IPS-15b (cell line): ENCODE results near the gene OVOL3.
A peak's percentile ranks its signal among the peaks of the same experiment; 100 is the strongest.

Experiments used
- H3K27me3 ChIP-seq: one replicate; pipeline ENCODE4 v1.6.1; 2013; ENCODE audit warnings: low read length; ENCODE audit not compliant: control insufficient read depth, insufficient read depth
- H3K36me3 ChIP-seq: one replicate; pipeline ENCODE4 v1.6.1; 2013; ENCODE audit warnings: low read length; ENCODE audit not compliant: control insufficient read depth, insufficient read depth
- H3K4me1 ChIP-seq: one replicate; pipeline ENCODE4 v1.6.1; 2013; ENCODE audit warnings: mild to moderate bottlenecking, low read length; ENCODE audit not compliant: control insufficient read depth, insufficient read depth
- H3K4me3 ChIP-seq: one replicate; pipeline ENCODE4 v1.5.1; 2013; ENCODE audit warnings: low read depth, low read length
- H3K9ac ChIP-seq: one replicate; pipeline ENCODE4 v1.6.1; 2013; ENCODE audit warnings: low read depth, mild to moderate bottlenecking, low read length
- H3K9me3 ChIP-seq: one replicate; pipeline ENCODE4 v1.6.1; 2013; ENCODE audit warnings: mild to moderate bottlenecking, low read length; ENCODE audit not compliant: control insufficient read depth, insufficient read depth

The OVOL3 gene

DNA sequence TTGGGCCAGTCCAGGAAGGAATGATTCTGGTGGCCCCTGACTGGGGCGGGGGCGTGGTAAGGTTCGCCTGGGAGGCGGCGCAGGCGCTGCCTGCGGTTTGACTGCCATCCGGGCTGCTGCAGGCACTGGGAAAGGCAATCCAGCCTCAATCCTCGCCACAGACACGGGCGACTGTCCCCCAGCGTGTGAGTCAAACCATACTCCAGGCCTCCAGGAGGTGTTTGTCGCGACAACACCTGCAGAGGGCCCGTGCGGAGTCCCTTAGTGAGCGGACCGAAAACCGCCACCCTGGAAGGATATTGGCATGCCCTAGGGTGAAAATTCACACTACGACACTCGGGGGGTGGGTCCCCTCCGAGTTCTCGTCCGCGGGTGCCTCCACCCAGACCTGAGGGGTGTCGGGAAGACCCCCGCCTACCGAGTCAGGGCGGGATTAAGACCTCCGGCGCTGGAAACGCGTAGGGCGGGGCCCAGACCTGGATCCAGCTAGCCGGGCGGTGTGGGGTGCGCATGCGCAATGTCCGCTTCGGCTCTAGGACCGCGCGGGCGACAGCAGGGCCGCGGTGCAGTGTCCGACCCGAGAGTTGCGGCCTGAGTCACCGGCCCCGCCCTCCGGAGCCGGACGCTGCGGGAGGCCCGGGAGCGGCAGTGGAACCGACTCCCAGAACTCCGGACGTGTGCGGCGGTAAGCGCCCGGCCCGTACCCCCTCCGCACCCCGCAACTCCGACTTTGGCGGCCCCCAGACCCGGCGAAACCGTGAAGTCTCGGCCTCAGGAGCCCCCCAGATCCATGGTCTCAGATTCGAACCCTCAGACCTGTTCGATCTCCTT, 28.7 kb downstream of the OVOL3 start, which contains the start of gene CAPNS1:
TSS of gene CAPNS1 (plus strand) at position 594 of the 831 bp plus-strand sequence. CDS start 946 bp downstream, outside the sequence.
- no peaks in the 10 kb centered on the region for H3K9me3 ChIP-seq
- H3K27me3 ChIP-seq = no peaks in the 10 kb centered on the region
- peaks cover 6% of the 10 kb centered on the region for H3K4me1 ChIP-seq

DNA sequence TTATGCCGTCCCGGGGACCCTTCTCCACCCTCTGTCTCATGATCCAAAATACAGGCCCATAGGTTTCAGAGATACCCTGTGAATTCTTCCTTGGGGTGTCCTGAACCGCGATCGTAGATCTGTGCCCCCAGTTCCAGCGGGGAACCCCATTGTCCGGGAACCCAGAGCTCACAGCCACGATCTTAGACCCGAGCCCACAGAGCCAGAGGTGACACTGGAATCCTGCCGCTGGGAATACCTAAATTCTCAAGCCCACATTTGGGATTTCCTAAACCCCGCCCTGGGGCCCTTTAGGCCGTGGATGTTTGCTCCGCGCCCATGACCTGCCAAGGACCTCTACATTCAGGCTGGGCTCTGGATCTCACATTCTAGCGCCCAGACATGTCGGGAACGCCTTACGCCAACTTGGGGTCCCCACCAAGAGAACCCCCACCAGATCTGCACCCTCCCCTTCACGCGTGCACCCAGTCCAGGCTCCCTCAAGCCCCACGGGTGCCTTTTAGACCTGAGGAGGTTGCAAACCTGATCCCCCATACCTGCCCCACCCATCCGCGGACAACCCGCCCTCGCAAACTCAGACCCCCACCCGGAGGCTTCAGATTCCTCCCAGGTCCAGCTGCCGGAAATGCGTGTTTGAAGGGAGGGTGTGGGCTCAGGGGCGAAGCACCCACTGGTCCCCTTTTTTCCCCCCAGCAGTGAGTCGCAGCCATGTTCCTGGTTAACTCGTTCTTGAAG, 29.5 kb downstream of the OVOL3 start:
- Histone ChIP-seq H3K4me1 (peaks cover 6% of the 10 kb centered on the region), H3K27me3 (no peaks in the 10 kb centered on the region), H3K9me3 (no peaks in the 10 kb centered on the region), H3K4me3 (peak overlapping the region; percentile 97), H3K9ac (peak overlapping the region; percentile 88), H3K36me3 (peaks cover 17% of the 10 kb centered on the region)

More for the DNA sequence above, 28.7 kb downstream of the OVOL3 start, which contains the start of gene CAPNS1:
- peaks cover 16% of the 10 kb centered on the region for H3K36me3 ChIP-seq
- H3K9ac ChIP-seq = peak within 1 kb of the TSS; percentile 95
- H3K4me3 ChIP-seq = peak within 1 kb of the TSS; percentile 97

DNA sequence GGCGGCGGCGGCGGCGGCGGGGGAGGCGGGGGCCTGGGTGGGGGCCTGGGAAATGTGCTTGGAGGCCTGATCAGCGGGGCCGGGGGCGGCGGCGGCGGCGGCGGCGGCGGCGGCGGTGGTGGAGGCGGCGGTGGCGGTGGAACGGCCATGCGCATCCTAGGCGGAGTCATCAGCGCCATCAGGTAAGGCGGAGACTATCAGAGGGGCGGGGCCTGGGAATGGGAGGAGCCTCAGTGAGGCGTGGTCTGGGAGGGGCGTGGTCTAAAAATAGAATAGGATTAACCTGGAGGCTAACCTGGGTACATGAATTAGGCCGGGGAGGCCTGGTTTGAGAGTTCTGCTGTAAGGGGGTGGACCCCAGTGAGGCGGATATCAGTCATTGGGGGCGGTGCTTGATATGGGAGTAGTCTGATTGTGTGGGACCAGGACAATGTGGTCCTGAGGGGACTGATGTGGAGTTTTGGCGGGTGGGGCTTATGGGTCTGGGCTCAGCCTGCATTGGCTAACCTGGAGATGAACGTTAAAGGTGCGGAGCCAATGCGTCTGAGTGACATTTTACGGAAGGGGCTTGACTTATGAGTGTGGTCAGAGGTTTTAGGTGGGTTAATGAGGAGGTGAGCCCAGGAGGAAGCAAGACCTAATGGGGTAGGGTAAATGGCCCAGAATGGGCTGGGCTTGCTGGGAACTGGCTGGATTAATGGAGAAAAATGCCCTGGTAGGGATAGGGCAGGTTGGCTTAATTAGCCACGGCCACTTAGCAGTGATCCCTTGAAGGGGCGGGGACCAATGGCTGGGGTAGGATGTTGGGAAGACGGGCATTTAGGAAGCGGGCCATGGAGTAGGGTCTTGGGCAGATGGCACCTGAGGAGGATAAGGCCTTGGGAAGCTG, 30.3 kb downstream of the OVOL3 start:
- Histone ChIP-seq H3K36me3 (peaks cover 25% of the 10 kb centered on the region), H3K9me3 (no peaks in the 10 kb centered on the region), H3K9ac (peak overlapping the region; percentile 65), H3K27me3 (no peaks in the 10 kb centered on the region), H3K4me3 (peak overlapping the region; percentile 97), H3K4me1 (peaks cover 6% of the 10 kb centered on the region)

DNA sequence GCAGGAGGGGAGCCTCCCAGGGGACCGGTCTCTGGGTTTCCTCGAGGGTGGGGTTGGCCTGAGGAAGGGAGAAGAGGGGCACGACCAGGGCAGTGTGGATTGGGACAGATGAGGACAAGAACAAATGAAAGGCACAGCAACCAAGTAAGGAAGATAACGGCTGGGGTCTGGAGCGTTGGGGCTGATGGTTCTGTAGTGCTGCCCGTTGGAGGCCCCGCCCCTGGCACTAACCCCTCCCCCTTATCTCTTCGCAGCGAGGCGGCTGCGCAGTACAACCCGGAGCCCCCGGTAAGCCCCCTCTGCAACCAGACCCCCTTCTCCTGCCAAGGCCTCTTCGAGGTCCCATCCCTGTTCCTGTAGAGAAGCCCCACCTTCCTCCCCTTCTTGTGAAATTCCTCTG, 31.1 kb downstream of the OVOL3 start:
- Histone ChIP-seq H3K4me1 (peaks cover 4% of the 10 kb centered on the region), H3K9me3 (no peaks in the 10 kb centered on the region), H3K36me3 (peaks cover 33% of the 10 kb centered on the region), H3K9ac (no peak overlapping the region), H3K4me3 (peak overlapping the region; percentile 73), H3K27me3 (no peaks in the 10 kb centered on the region)

DNA sequence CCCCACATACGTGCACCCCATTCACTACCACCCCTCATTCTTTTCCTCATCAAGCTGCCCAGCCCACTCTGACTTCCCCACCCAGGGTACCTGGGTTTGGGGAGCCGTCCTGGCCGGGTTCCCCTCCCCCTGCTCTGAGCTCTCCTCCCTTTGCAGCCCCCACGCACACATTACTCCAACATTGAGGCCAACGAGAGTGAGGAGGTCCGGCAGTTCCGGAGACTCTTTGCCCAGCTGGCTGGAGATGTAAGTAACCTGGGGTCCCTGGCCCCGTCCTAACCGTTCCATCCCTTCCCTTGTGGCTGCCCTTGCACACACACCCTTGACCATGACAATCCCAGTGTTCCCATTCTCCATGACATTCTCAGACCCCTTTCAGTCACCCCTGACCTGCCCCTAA, 31.6 kb downstream of the OVOL3 start:
- Histone ChIP-seq H3K9ac (no peak overlapping the region), H3K9me3 (no peaks in the 10 kb centered on the region), H3K36me3 (peaks cover 35% of the 10 kb centered on the region), H3K27me3 (no peaks in the 10 kb centered on the region), H3K4me3 (no peak overlapping the region), H3K4me1 (peaks cover 4% of the 10 kb centered on the region)

DNA sequence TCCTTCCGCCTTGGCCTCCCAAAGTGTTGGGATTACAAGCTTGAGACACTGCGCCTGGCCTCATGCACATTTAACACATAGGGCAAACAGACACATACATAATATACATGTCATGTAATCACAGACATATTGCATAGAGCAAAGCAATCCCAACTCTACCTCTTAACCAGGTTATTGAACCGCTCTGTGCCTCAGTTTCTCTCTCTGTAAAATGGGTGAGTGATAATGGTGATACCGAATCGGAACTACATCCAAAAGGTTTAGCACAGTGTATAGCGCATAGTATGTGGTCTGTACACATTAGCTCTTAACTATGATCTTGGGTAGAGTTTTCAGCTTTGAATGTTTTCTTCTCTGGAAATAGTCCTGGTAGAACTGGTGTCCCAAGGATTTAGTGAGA, 33.7 kb downstream of the OVOL3 start:
- H3K36me3 ChIP-seq = peaks cover 45% of the 10 kb centered on the region

DNA sequence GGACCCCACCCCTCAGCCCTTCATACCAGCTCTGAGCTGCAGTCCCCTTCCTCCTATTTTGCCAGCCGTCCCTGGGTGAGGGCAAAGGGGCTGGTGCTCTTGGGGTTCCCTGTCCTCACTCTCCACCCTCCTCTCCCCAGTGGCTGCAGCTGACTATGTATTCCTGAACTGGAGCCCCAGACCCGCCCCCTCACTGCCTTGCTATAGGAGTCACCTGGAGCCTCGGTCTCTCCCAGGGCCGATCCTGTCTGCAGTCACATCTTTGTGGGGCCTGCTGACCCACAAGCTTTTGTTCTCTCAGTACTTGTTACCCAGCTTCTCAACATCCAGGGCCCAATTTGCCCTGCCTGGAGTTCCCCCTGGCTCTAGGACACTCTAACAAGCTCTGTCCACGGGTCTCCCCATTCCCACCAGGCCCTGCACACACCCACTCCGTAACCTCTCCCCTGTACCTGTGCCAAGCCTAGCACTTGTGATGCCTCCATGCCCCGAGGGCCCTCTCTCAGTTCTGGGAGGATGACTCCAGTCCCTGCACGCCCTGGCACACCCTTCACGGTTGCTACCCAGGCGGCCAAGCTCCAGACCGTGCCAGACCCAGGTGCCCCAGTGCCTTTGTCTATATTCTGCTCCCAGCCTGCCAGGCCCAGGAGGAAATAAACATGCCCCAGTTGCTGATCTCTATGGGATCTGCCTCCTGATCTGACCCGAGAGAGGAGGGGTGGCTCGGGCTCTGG, 38.9 kb downstream of the OVOL3 start:
- Histone ChIP-seq H3K9me3 (no peaks in the 10 kb centered on the region), H3K4me3 (no peak overlapping the region), H3K4me1 (peaks cover 2% of the 10 kb centered on the region), H3K36me3 (peaks cover 38% of the 10 kb centered on the region), H3K27me3 (no peaks in the 10 kb centered on the region), H3K9ac (no peak overlapping the region)

More for the DNA sequence above, 33.7 kb downstream of the OVOL3 start:
- no peak overlapping the region for H3K4me3 ChIP-seq
- H3K27me3 ChIP-seq = no peaks in the 10 kb centered on the region
- peaks cover 4% of the 10 kb centered on the region for H3K4me1 ChIP-seq
- no peak overlapping the region for H3K9ac ChIP-seq
- H3K9me3 ChIP-seq = no peaks in the 10 kb centered on the region

DNA sequence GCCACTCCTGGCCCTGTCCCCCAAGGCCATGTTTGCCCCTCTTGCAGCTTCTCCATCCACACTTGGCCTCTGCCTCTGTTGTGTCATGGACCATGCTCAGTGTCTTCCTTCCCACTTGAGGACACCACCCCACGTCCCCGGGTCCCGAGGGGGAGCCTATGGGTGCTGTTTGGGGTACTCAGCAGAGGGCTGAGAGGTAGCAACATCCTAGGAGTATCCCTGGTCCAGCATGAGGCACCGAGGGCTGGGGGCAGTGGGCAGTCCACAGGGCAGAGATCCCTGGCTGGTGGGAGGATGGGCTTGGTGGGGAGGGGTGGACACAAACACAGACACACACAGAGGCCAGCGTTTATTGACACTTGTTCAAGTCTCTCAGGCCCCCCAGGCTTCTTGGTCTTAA, 39.6 kb downstream of the OVOL3 start:
- H3K9me3 ChIP-seq = no peaks in the 10 kb centered on the region
- H3K36me3 ChIP-seq = peaks cover 36% of the 10 kb centered on the region
- H3K9ac ChIP-seq = no peak overlapping the region
- H3K4me1 ChIP-seq = peaks cover 2% of the 10 kb centered on the region
- no peaks in the 10 kb centered on the region for H3K27me3 ChIP-seq
- H3K4me3 ChIP-seq = no peak overlapping the region

DNA sequence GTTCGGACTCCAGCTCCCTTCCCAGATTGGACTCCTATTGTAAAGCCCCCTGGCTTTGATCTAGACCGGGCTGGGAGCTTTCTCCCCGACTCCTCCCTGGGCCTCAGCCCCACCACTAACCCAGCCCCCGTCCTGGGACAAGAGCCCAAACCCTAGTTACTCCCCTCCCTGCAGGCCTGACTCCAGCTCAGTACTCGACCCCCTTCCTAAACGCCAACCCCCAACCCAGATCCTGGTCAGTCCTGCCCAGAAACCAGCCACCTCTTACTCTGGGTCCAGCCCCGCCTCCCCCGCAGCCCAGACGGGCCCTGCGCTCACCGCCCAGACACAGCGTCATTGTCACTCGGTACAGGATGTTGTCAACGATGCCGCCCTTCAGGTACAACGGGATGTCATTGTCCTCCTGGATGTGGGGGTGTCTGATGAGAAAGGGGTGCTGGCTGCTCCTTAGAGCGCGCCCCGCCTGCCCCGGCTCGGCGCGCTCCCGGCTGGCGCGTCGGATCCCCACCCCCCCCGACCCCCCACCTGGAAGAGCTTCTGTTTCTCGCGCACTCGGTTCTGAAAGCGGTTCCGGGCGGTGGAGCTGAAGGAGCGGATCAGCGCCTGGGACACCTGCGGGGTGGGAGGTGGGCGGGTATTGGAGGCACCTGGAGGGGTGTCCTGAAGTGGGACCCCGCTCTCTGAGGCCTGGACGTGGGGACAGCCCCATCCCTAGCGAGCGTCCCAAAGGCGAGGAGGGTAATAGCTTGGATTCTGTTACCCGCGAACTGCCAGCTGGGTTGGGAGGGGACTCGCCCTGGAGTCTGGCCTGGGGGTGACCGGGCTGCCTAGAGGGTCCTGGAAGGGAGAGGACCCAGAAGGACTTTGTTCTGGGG, 40.4 kb downstream of the OVOL3 start:
- peaks cover 2% of the 10 kb centered on the region for H3K4me1 ChIP-seq
- peak overlapping the region; percentile 54 for H3K9ac ChIP-seq
- H3K36me3 ChIP-seq = peaks cover 28% of the 10 kb centered on the region
- no peaks in the 10 kb centered on the region for H3K9me3 ChIP-seq
- H3K4me3 ChIP-seq = peak overlapping the region; percentile 38
- no peaks in the 10 kb centered on the region for H3K27me3 ChIP-seq

DNA sequence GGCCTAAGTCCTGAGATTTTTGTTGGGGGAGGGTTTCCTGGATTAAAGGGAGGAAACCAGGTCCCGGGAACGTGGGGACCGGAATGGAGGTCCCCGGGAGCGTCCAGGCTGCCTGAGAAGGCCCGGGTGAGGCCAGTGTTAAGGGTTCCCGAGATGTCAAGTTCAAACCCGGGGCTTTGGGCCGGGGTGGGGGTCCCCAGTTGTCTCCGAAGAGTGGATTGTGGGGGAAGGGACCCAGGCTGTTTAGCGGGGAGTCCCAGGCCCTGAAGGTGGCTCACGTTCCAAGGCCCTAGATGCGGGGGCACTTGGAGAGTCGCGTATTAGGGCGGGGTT, 41.0 kb downstream of the OVOL3 start:
- H3K36me3 ChIP-seq = peaks cover 22% of the 10 kb centered on the region
- peaks cover 2% of the 10 kb centered on the region for H3K4me1 ChIP-seq
- peak overlapping the region; percentile 54 for H3K9ac ChIP-seq
- peak overlapping the region; percentile 38 for H3K4me3 ChIP-seq
- no peaks in the 10 kb centered on the region for H3K27me3 ChIP-seq
- H3K9me3 ChIP-seq = no peaks in the 10 kb centered on the region
